ENCODE measurements around the gene CDH23. TPM values are rescaled to one million over a fixed set of nuclear protein-coding genes. Genes with fewer than 3 reads are reported as not detected.

CDH23 gene
- total and polyA plus RNA-seq, 2 of the 8 experiments (the other 6 are each of a cell fraction or from before 2014, with no cell fraction given), result 1.9 to 4.9 TPM

- DNase-seq (ENCODE audit: low read depth in 1 of 2, low spot score in 2 of 2), result no peak
- Histone ChIP-seq H4K20me1 (replicated peaks in 1 of 2; ENCODE audit: control insufficient read depth in 1 of 2, insufficient read depth in 2 of 2, low read length in 2 of 2) (peaks cover 0 to 2% of the 10 kb centered on the region in 2 experiments), H3K36me3 (ENCODE audit: control insufficient read depth in 2 of 4, insufficient read depth in 4 of 4, low read length in 3 of 4) (no peaks in the 10 kb centered on the region), H2BK15ac (ENCODE audit: low read length) (no peak overlapping the region), H3K56ac (replicated peaks; ENCODE audit: insufficient read length, low read depth, low read length) (no peak overlapping the region), H3K4me1 (replicated peaks in 1 of 4; ENCODE audit: control insufficient read depth in 3 of 4, insufficient read depth in 4 of 4, low read length in 3 of 4) (peaks cover 0 to 7% (median 3%) of the 10 kb centered on the region in 4 experiments; a peak in 5 of 7 replicates), H3K79me2 (ENCODE audit: control insufficient read depth in 1 of 2, insufficient read depth in 2 of 2, low read length in 2 of 2) (no peaks in the 10 kb centered on the region), H3K79me1 (ENCODE audit: low read depth, low read length) (no peaks in the 10 kb centered on the region), H4K5ac (ENCODE audit: insufficient read length, low read depth, low read length) (no peak overlapping the region), H2BK120ac (replicated peaks; ENCODE audit: low read depth, low read length) (no peak overlapping the region), H3K23ac (ENCODE audit: insufficient read length) (no peak overlapping the region), H3K18ac (ENCODE audit: extremely low read depth, low read length) (no peak overlapping the region), H3K4ac (replicated peaks; ENCODE audit: insufficient read length, low read depth, low read length) (no peak overlapping the region), H4K8ac (ENCODE audit: extremely low read depth, insufficient read depth, low read length) (no peak overlapping the region), H3K9me3 (ENCODE audit: insufficient read depth in 2 of 2, low read depth in 1 of 2, low read length in 1 of 2) (no peaks in the 10 kb centered on the region), H3K4me2 (ENCODE audit: insufficient read depth in 1 of 2, low read depth in 2 of 2, low read length in 2 of 2) (no peak overlapping the region), H2BK12ac (ENCODE audit: low read depth, low read length) (no peak overlapping the region), H2AFZ (ENCODE audit: low read length) (no peak overlapping the region), H2AK5ac (ENCODE audit: low read depth, low read length) (no peak overlapping the region), H3K27me3 (replicated peaks in 1 of 4; ENCODE audit: control insufficient read depth in 3 of 4, extremely low read depth in 1 of 4, insufficient read depth in 3 of 4, low read length in 3 of 4) (peaks cover 0 to 15% (median 10%) of the 10 kb centered on the region in 4 experiments; a peak in 6 of 7 replicates), H3K23me2 (ENCODE audit: low read depth, low read length) (no peaks in the 10 kb centered on the region), H3K27ac (ENCODE audit: low read depth, low read length) (no peak overlapping the region), H3K4me3 (ENCODE audit: extremely low read depth in 1 of 4, insufficient read depth in 2 of 4, low read depth in 3 of 4, low read length in 4 of 4) (no peak overlapping the region), H3K14ac (ENCODE audit: insufficient read length) (no peak overlapping the region), H2BK5ac (ENCODE audit: low read depth, low read length) (no peak overlapping the region), H2BK20ac (ENCODE audit: low read length) (no peak overlapping the region), H3K9ac (replicated peaks in 1 of 4; ENCODE audit: extremely low read depth in 1 of 4, low read depth in 3 of 4, low read length in 3 of 4) (no peak overlapping the region), H4K91ac (replicated peaks; ENCODE audit: insufficient read length, low read length) (no peak overlapping the region)
- WGBS, 2 experiments (ENCODE audit: extremely low coverage in 1 of 2, insufficient coverage in 1 of 2, insufficient read length in 1 of 2, insufficient replicate concordance in 2 of 2, low coverage in 1 of 2, low lambda C conversion rate in 2 of 2, missing lambda C conversion rate in 1 of 2), result 69% methylated on average over 4 of the region's 4 CpGs; no CpG with 5 or more reads in 1 of the 2 experiments
- ChIA-PET CTCF (ENCODE audit: partially characterized antibody) (interaction anchor here (0.6 to 1.5 kb wide), 4 partner anchors 58 to 152 kb away, joined by 3 to 4 read pairs (median 4); no protein-coding TSS in a partner anchor), POLR2A (ENCODE audit: partially characterized antibody) (interaction anchor here (0.7 kb wide), 1 partner anchor 8 kb away, joined by 3 read pairs; no protein-coding TSS in a partner anchor)
- TF ChIP-seq JUND (IDR thresholded peaks at IDR 0.05; ENCODE audit: low read length) (no peak), BCL11A (IDR thresholded peaks at IDR 0.05; ENCODE audit: low read depth in 2 of 2, low read length in 2 of 2) (no peak)
- FAIRE-seq, result no peak
Measured at GRCh38 chr10:71804077-71804476, 407.4 kb downstream of the CDH23 start.
